Hematopoietic multipotent progenitor cell treated with erythropoietin and hydrocortisone succinate and interleukin-3 and kit ligand, for 4 days (in vitro differentiated cells): ENCODE measurements around the gene PCOLCE2.
A peak's percentile ranks its signal among the peaks of the same experiment; 100 is the strongest.

Experiments used
- DNase-seq: peaks from one replicate; pipeline ENCODE4 v3.0.0-alpha.2; 2015

PCOLCE2 gene

DNA sequence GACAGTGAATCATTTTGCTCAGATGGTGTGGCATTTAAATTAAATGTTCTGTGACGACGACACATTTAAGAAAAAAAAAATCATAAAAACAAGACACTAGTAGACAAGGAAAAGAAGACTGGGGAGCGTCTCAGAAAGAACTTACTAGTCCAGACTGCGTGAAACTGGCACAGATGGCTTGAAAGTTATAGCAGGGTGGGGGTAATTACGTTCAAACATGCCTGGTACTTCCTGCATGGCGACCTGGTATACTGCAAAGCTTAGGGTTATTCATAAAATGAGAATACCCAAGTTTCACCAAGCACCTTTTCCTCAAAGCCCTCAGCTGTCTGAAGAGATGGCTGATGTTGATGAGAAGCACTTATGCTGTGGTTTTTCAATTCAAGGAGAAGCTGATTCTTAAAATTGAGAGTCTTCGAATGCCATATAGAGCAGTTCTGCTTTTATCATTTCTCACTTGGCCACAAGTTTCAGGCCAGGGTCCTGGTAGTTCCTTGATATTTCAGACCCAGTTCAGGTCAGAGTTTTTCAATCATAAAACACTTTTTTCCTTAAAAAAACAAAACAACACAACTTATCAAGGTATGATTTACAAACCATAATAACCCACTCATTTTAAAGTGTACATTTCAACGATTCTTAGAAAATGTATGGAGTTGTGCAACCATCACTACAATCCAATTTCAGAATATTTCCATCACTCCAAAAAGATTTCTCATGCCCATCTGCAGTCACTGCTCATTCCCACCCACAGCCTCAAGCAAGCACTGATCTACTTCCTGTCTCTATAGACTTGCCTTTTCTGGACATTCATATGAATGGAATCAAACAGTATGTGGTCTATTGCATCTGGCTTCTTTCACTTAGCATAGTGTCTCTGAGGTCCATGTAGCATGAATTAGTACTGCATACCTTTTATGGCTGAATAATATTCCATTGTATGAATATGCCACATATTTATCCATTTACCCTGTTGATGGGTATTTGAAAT, 24.7 kb downstream of the PCOLCE2 start:
- no peak for DNase-seq

DNA sequence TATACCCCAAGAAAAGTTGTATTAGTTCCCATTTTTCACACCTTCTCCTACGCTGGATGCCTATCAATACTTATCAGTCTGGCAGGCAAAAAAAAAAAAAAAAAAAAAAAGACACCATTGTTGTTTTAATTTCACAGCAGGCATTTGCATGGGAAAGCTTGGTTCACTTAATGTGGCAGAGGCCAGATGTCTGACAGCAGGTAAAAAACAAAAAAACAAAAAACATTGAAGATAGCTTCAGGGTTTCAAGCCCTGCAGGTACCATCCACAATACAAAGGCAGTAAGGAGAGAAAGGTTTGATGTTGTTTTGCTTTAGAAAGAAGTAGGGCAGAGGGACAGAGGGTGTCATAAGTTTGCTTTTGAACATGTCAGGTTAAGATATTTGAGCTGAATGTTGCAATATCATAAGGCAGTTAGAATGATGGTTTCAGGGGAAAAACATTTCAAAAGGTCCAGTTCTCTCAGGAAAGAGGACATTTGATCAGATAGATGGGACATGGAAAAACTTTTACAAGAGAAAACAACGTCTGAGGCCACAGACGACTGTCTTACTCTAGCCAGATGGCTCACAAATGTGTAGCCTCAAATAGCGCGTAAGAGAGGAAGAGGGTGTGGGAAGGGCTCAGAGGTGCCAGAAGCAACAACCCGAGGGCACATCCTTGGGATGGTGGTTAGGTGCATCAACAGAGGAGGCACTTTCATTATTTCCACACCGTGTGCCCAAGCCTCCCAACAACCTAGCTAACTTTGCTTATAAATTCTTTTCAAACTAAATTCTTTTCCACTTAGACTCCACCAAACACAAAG, 25.7 kb downstream of the PCOLCE2 start:
- DNase-seq: peak; percentile 10

- DNase-seq: no peak
Observed at GRCh38 chr3:142861926-142862325, 27.0 kb downstream of the PCOLCE2 start.

DNA sequence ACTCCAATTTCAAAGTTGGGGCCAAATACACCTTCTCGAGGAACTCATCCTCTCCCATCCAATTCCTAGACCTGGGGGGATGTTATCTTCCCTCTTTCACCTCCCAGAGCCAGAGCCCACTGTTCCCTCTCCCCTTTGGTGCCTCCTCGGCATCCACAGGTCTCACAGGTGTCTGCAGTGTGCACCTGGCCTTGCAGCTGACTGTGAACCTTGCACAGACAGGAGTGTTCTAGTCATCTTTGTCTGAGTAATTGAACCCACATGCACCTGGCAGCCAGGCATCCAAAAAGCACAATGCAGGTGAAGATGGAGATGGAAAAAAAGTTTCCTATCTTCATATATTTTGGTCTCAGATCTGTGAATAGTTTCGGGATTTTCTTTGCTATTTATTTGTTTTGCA, 30.8 kb downstream of the PCOLCE2 start:
- DNase-seq: no peak

DNA sequence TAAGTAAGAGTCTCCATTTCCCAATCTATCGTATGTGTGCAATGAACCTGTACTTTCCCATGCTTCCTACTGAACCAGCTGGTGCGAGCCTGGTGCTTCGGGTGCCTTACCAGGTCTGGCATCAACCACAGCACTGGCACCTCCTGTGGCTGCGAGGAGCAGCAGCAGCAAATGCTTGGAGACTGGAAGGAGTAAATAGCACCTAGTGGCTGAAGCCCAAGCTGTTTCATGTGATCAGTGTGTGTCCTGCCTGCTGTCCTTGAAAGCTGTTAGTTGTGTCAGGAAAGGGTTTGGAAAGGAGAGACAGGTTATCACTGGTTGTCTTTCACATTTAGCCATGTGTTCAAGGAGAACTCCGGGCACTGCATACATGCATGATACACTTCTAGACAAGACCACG, 31.8 kb downstream of the PCOLCE2 start:
- DNase-seq: peak; percentile 58

- DNase-seq: no peak
Observed at GRCh38 chr3:142853270-142854168, 35.4 kb downstream of the PCOLCE2 start.

GRCh38 chr3:142852009-142852408, 36.9 kb downstream of the PCOLCE2 start:
- peak; percentile 8 for DNase-seq

DNA sequence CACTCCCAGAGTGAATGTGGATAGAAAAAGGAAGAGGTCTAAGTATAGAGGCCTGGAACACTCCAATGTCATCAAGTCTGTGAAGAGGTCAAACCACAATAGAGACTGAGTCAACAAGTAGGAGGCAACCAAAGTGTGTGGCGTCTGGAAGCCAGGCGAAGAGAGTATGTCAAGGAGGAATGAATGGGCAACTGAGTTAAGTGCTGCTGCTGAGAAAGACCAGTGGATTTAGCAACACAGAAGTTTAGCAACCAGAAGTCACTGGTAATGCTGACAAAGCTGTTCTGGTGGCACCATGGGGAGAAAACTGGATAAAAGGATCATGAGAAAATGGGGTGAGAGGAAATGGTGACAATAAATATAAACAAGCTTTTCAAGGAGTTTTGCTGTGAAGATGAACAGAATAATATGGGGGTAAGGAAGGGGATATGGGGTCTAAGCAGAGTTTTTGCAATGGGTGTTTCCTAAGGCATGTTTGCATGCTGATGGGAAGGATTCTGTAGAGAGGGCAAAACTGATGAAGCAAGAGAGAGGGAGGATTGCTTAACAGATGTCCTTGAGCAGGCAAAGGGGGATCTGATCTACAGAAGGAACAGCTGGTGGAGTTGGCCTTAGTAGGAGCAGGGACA, 38.4 kb downstream of the PCOLCE2 start:
- peak; percentile 50 for DNase-seq

GRCh38 chr3:142849148-142849547, 39.7 kb downstream of the PCOLCE2 start:
- no peak for DNase-seq

DNA sequence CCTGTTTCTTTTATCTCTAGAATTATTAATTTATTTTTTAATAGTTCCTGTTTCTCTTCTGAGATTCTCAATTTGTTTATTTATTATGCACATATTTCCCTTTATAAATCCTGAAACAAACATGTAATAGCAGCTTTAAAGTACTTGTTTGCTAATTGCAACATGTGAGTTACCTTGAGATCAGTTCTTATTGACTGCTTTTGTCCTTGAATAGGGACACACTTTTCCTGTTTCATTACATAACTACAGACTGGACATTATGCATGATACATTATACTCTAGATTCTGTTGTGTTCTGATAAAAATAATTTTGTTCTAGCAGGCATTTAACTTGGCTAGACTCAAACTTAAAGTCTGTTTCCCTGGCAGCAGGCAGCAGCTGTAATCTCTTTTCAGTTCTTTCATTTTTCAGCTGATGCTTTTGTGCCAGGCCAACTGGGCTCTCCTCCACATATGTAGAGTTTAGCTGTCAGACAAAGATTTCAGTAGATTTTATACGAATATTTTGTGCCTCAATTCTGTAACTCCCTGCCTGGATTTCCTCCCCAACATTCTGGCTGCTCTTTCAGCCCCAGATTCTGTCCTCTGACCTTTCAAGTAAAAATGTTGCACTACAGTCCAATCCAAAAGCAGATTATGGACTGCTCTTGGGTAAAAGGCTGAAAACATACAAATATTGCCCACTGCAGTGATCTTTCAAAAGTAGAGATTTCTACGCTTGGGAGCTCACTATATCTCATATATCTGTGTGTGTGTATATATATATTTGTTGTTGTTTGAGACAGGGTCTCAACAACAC, 41.9 kb downstream of the PCOLCE2 start:
- DNase-seq: no peak

DNA sequence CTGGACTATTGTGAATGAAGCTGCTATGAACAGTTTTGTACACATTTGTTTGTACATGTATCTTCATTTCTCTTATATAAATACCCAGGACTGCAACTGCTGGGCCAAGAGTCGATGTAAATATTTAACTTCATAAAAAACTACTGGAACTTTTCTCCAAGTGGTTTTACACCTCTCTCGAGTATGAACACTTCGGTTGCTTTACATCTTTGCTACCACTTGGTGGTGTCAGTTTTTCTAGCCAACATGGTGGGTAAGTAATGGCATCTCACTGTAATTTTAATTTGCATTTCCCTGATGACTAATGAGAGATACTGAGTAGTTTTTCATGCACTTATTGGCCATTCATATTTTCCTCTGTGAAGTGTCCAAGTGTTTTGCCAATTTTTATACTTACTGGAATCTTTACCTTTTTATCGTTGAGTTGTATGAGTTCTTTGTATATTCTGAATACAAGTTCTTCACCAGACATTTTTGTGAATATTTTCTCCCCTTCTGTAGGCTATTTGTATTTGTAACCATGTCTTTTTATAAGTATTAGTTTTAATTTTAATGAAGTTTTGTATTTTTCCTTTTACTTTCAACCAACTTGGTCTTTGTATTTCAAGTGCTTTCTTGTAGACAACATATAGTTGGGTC, 44.4 kb downstream of the PCOLCE2 start:
- peak; percentile 64 for DNase-seq

- no peak for DNase-seq
Observed at GRCh38 chr3:142839831-142840230, 49.1 kb downstream of the PCOLCE2 start.

DNA sequence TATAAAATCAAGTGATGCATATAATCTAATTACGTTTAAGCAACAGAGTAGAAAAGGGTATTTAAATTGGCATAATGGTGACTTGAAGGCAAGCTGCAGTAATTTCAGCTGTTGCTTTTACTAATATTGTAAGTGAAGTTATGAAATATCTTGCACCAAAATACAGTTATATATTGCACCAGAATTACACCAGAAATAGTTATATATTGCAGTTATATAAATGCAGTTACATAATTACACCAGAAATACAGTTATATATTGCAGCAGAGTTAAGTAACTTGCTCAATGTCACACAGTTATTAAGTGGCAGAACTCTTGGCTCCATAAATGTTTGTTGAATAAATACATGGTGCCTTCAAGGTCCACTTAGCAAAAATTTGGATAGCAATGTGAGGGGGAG, 51.4 kb downstream of the PCOLCE2 start:
- peak; percentile 28 for DNase-seq

GRCh38 chr3:142828703-142829305, 60.1 kb downstream of the PCOLCE2 start:
- DNase-seq: peak; percentile 89

DNA sequence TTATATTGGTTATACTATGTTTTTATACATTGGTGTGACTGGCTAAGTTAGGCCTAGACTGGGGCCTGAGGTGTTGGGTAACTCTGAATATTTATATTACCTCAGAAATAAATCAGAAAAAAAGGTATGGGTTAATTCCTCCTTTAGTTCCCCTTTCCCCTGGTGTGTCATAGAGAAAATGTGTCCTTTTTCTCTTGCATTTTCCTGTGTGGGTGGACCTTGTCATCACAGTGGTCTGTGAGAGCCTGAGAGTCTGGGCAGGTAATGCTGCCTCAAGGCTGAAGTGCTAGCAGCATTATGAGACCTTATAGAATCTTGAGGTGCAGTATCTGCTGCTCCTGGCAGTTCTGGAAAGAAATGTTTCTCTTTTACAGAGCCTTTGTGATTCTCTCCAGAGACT, 69.7 kb downstream of the PCOLCE2 start:
- DNase-seq: no peak

- DNase-seq: no peak
Observed at GRCh38 chr3:142818651-142819050, 70.2 kb downstream of the PCOLCE2 start.

DNA sequence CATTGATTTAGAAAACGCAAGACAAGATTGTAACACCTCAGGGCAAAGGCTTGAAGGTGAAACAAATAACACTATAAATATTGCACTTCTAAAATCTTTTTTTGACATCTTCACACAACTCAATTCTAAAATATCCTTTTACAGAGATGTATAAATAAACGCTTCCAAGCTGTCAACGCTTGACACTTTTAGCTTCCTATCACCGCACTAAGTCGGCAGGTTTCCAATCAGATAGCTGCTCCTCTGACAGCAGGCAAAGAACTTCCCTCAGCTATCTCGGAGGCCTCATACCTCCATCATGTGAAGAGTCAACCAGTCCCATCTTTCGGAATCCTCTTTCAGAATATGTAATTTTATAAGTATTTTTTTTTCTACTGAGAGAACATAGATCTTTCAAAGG, 71.0 kb downstream of the PCOLCE2 start:
- no peak for DNase-seq

DNA sequence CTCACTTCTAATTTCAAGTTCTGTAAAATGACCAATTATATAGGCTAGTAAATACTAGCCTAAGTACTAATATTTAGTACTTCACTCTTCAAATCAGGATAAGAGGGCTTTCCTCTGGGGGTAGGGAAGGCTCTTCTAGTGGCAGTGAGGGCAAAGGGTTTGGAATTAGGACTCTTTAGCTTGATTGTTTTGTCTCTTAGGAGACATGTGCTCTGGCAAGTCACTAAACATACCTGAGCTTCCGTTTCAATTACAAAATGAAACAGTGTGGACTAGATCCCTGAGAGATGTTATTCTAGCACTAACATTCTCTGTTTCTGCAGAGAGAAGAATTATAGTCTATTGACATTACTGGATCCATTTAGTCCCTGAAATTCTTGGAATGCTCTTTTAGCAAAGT, 71.5 kb downstream of the PCOLCE2 start:
- DNase-seq: no peak

DNA sequence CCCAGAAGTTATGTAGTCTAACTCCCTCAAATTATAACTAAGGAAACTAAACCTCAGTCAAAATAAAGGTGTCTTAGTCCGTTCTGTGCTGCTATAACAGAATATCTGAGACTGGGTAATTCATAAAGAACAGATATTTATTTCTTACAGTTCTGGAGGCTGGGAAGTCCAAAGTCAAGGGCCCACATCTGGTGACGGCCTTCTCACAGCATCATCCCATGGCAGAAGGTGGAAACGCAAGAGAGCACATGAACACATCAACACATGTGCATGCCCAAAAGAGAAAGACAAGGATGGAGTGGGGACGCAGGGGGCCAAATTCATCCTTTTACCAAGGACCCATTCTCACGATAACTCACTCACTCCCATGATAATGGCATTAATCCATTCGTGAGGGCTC, 73.1 kb downstream of the PCOLCE2 start:
- no peak for DNase-seq

DNA sequence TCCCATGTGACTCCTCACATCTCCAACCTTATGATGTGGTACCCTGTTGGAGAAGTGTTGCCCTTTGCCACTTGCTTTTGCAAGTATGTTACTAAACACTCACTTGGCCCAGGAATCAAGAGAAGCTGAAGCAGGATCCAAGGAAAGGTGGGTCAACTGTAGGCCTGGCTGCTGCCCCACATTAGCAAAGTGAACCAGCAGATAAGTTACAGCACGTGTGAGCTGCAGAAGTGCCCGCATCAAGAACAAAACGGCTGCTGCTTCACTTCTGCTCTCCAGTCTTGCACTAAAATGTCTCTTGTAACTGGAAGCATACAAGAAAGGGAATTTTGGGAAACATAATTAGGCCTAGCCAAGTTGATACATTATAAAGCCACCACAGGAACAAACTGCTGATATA, 79.6 kb downstream of the PCOLCE2 start:
- no peak for DNase-seq
